DOHH2 (cell line): Measurements from ENCODE around the gene TTC28.

Source experiments
- H3F3A ChIP-seq: fragments of 200-600 bp; sonication (generic), shearing (Covaris generic); 2 replicates; pipeline ENCODE4 v1.6.0; 2016; ENCODE audit warnings: antibody characterized with exemption, mild to moderate bottlenecking; ENCODE audit not compliant: control insufficient read depth, insufficient read depth
- H3K27ac ChIP-seq: fragments of 200-600 bp; sonication (generic); 2 replicates; pipeline ENCODE4 v1.5.1; 2014; ENCODE audit warnings: low read depth, mild to moderate bottlenecking, low read length, moderate library complexity
- H3K27me3 ChIP-seq: fragments of 200-600 bp; sonication (generic); 2 replicates; pipeline ENCODE4 v1.6.1; 2014; ENCODE audit warnings: mild to moderate bottlenecking, low read length, mixed read lengths; ENCODE audit not compliant: control insufficient read depth
- H3K36me3 ChIP-seq: fragments of 200-600 bp; sonication (generic); 2 replicates; pipeline ENCODE4 v1.6.1; 2014; ENCODE audit warnings: mild to moderate bottlenecking, low read length, moderate library complexity, mixed read lengths; ENCODE audit not compliant: control insufficient read depth
- H3K4me1 ChIP-seq: fragments of 200-600 bp; sonication (generic); 2 replicates; pipeline ENCODE4 v1.6.1; 2014; ENCODE audit warnings: mild to moderate bottlenecking, low read length, mixed read lengths; ENCODE audit not compliant: control insufficient read depth
- H3K4me2 ChIP-seq: fragments of 200-600 bp; sonication (generic); 2 replicates; pipeline ENCODE4 v1.6.0; 2014; ENCODE audit warnings: mild to moderate bottlenecking, low read length, moderate library complexity
- H3K4me3 ChIP-seq: fragments of 200-600 bp; sonication (generic); 2 replicates; pipeline ENCODE4 v1.5.1; 2014; ENCODE audit warnings: mild to moderate bottlenecking, low read length, mixed read lengths
- H3K79me2 ChIP-seq: fragments of 200-600 bp; sonication (generic); 2 replicates; pipeline ENCODE4 v1.6.1; 2014; ENCODE audit warnings: mild to moderate bottlenecking, low read length, mixed read lengths; ENCODE audit not compliant: control insufficient read depth
- H3K9me2 ChIP-seq: fragments of 200-600 bp; sonication (generic); replicated peaks from 2 replicates; pipeline ENCODE4 v1.6.1; 2014; ENCODE audit warnings: mild to moderate bottlenecking, low read length, mixed read lengths; ENCODE audit not compliant: control insufficient read depth
- H3K9me3 ChIP-seq: fragments of 200-600 bp; sonication (generic); 2 replicates; pipeline ENCODE4 v1.6.1; 2014; ENCODE audit warnings: antibody characterized with exemption, low read length, mixed read lengths; ENCODE audit not compliant: control insufficient read depth, insufficient read depth
- H4K20me1 ChIP-seq: fragments of 200-600 bp; sonication (generic); 2 replicates; pipeline ENCODE4 v1.6.0; 2014; ENCODE audit warnings: low read depth, mild to moderate bottlenecking, antibody characterized with exemption, low read length, moderate library complexity; ENCODE audit not compliant: control insufficient read depth, insufficient read depth
- CTCF ChIP-seq: fragments of 200-600 bp; sonication (generic); IDR thresholded peaks from one replicate; pipeline ENCODE4 v1.5.1; 2014; ENCODE audit warnings: antibody characterized with exemption, mild to moderate bottlenecking, low read depth, low read length; ENCODE audit not compliant: poor library complexity, severe bottlenecking
- EZH2phosphoT487 ChIP-seq: fragments of 200-600 bp; sonication (generic); IDR thresholded peaks from 2 replicates; pipeline ENCODE4 v1.6.1; 2017; ENCODE audit warnings: borderline replicate concordance, mild to moderate bottlenecking, antibody characterized with exemption, low read length, moderate library complexity, mixed read lengths

Gene TTC28

GRCh38 chr22:28424427-28425080 lies 255.1 kb downstream of the TTC28 start:
- H3K79me2 ChIP-seq = no peaks in the 10 kb centered on the region
- no peaks in the 10 kb centered on the region for H3K9me3 ChIP-seq
- H3K4me3 ChIP-seq = no peak overlapping the region
- H4K20me1 ChIP-seq = 0 out of 2 replicates have a peak, but pooled peaks cover 4% of the 10 kb centered on the region
- H3K4me1 ChIP-seq = no peaks in the 10 kb centered on the region
- H3K4me2 ChIP-seq = no peak overlapping the region
- H3K9me2 ChIP-seq = no peaks in the 10 kb centered on the region
- H3K27ac ChIP-seq = no peak overlapping the region
- TF ChIP-seq CTCF (no peak), EZH2phosphoT487 (no peak)
- H3K27me3 ChIP-seq = no peaks in the 10 kb centered on the region
- no peaks in the 10 kb centered on the region for H3F3A ChIP-seq
- no peaks in the 10 kb centered on the region for H3K36me3 ChIP-seq

DNA sequence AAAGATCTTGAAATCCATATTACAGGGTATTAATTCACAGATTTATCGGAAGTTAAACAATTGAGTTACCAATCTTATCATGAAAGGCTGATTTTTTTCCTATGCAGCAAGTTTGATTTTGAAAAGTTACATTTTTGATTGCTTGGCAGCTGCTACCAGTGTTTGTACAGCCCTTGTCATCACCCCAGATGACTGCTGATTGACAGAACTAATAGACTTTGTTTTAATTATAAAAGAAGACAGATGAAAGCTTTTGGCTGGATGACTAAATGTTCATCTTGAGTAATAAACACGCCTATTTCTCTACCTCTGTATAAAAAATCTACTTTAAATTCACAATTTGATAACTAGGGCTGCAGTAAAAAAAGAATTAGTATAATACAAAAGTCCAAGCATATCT lies 259.7 kb downstream of the TTC28 start:
- H3K9me2 ChIP-seq = no peaks in the 10 kb centered on the region
- TF ChIP-seq EZH2phosphoT487 (no peak), CTCF (no peak)
- no peaks in the 10 kb centered on the region for H3K9me3 ChIP-seq
- H3K27ac ChIP-seq = no peak overlapping the region
- H3K4me3 ChIP-seq = no peak overlapping the region
- no peaks in the 10 kb centered on the region for H3K36me3 ChIP-seq
- no peaks in the 10 kb centered on the region for H3K79me2 ChIP-seq
- no peaks in the 10 kb centered on the region for H4K20me1 ChIP-seq
- no peaks in the 10 kb centered on the region for H3F3A ChIP-seq
- H3K4me1 ChIP-seq = no peaks in the 10 kb centered on the region
- H3K27me3 ChIP-seq = peaks cover 7% of the 10 kb centered on the region; the same call in 1 of the 2 replicates
- no peak overlapping the region for H3K4me2 ChIP-seq

DNA sequence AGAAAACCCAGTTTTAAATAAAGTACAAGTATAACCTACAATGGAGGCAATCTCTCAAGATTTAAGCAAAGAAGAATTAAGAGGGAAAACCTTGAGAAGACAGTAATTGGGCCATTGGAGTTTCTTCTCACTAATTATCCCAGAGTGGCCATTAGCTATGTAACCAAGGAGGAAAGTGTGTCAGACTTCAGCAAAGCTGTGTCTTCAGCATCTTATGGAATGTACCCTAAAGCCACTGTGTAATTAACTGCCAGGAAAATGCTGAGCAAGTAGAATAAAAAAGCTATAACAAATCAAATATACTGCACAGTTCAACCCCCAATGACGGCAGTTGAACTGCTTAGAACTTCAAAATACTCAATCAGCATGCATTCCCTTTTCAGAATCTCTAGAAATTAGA lies 261.6 kb downstream of the TTC28 start:
- H3K4me1 ChIP-seq = no peaks in the 10 kb centered on the region
- H3K4me3 ChIP-seq = no peak overlapping the region
- no peaks in the 10 kb centered on the region for H3F3A ChIP-seq
- peaks cover 7% of the 10 kb centered on the region; the same call in 1 of the 2 replicates for H3K27me3 ChIP-seq
- H4K20me1 ChIP-seq = no peaks in the 10 kb centered on the region
- H3K27ac ChIP-seq = no peak overlapping the region
- TF ChIP-seq CTCF (no peak), EZH2phosphoT487 (no peak)
- H3K79me2 ChIP-seq = no peaks in the 10 kb centered on the region
- H3K9me3 ChIP-seq = no peaks in the 10 kb centered on the region
- H3K4me2 ChIP-seq = no peak overlapping the region
- no peaks in the 10 kb centered on the region for H3K9me2 ChIP-seq
- no peaks in the 10 kb centered on the region for H3K36me3 ChIP-seq
